ENCODE measurements around the gene SYCP2.
A peak's percentile ranks its signal among the peaks of the same experiment; 100 is the strongest.

Gene SYCP2

GRCh38 chr20:59839400-59839799 is 94.0 kb downstream of the SYCP2 start:
- Histone ChIP-seq H3K79me2 (ENCODE audit: low read length) (no peaks in the 10 kb centered on the region), H3K9me3 (replicated peaks; ENCODE audit: insufficient read depth, low read length) (no peaks in the 10 kb centered on the region), H3K9me2 (replicated peaks; ENCODE audit: insufficient read depth, low read length) (no peaks in the 10 kb centered on the region), H4K20me1 (ENCODE audit: insufficient read depth, low read length) (no peaks in the 10 kb centered on the region), H3K27me3 (replicated peaks; ENCODE audit: insufficient read depth, low read length) (no peaks in the 10 kb centered on the region), H2AFZ (ENCODE audit: low read length) (no peak overlapping the region), H3K4me1 (ENCODE audit: low read length) (peaks cover 20% of the 10 kb centered on the region), H3K9ac (ENCODE audit: low read length) (no peak overlapping the region), H3F3A (ENCODE audit: insufficient read depth, low read length) (peaks cover 10% of the 10 kb centered on the region; the same call in 1 of the 2 replicates), H3K4me2 (ENCODE audit: low read depth, low read length) (no peak overlapping the region), H3K36me3 (replicated peaks; ENCODE audit: insufficient read depth, low read length) (no peaks in the 10 kb centered on the region), H3K4me3 (ENCODE audit: low read length) (no peak overlapping the region), H3K27ac (ENCODE audit: low read length) (no peak overlapping the region)
- no peak for DNase-seq
- TF ChIP-seq EZH2 (optimal IDR thresholded peaks at IDR 0.05; ENCODE audit: low read depth, low read length) = no peak

GRCh38 chr20:59837623-59838394 is 95.6 kb downstream of the SYCP2 start:
- Histone ChIP-seq H3K79me2 (ENCODE audit: low read length) (no peaks in the 10 kb centered on the region), H3K9me2 (replicated peaks; ENCODE audit: insufficient read depth, low read length) (no peaks in the 10 kb centered on the region), H3K4me3 (ENCODE audit: low read length) (peak overlapping the region; percentile 10), H4K20me1 (ENCODE audit: insufficient read depth, low read length) (no peaks in the 10 kb centered on the region), H3K4me1 (ENCODE audit: low read length) (peaks cover 20% of the 10 kb centered on the region), H3K4me2 (ENCODE audit: low read depth, low read length) (peak overlapping the region; percentile 53), H3K9me3 (replicated peaks; ENCODE audit: insufficient read depth, low read length) (no peaks in the 10 kb centered on the region), H2AFZ (ENCODE audit: low read length) (0 out of 2 replicates have a peak overlapping the region, but pooled peaks have one; percentile 8), H3K9ac (ENCODE audit: low read length) (peak overlapping the region; percentile 0; the same call in 1 of the 2 replicates), H3K36me3 (replicated peaks; ENCODE audit: insufficient read depth, low read length) (no peaks in the 10 kb centered on the region), H3K27ac (ENCODE audit: low read length) (peak overlapping the region; percentile 45), H3F3A (ENCODE audit: insufficient read depth, low read length) (peaks cover 10% of the 10 kb centered on the region; the same call in 1 of the 2 replicates), H3K27me3 (replicated peaks; ENCODE audit: insufficient read depth, low read length) (no peaks in the 10 kb centered on the region)
- TF ChIP-seq EZH2phosphoT487 (IDR thresholded peaks at IDR 0.05; ENCODE audit: low read length) = no peak
- TF ChIP-seq EZH2 (optimal IDR thresholded peaks at IDR 0.05; ENCODE audit: low read depth, low read length) = no peak
- peak; percentile 77 for DNase-seq

- Histone ChIP-seq H3K27me3 (replicated peaks; ENCODE audit: insufficient read depth, low read length) (no peaks in the 10 kb centered on the region), H3K79me2 (ENCODE audit: low read length) (no peaks in the 10 kb centered on the region), H2AFZ (ENCODE audit: low read length) (no peak overlapping the region), H3K36me3 (replicated peaks; ENCODE audit: insufficient read depth, low read length) (no peaks in the 10 kb centered on the region), H4K20me1 (ENCODE audit: insufficient read depth, low read length) (no peaks in the 10 kb centered on the region), H3K4me1 (ENCODE audit: low read length) (peaks cover 20% of the 10 kb centered on the region), H3K9ac (ENCODE audit: low read length) (no peak overlapping the region), H3K4me3 (ENCODE audit: low read length) (no peak overlapping the region), H3K4me2 (ENCODE audit: low read depth, low read length) (no peak overlapping the region), H3K9me2 (replicated peaks; ENCODE audit: insufficient read depth, low read length) (no peaks in the 10 kb centered on the region), H3F3A (ENCODE audit: insufficient read depth, low read length) (peaks cover 10% of the 10 kb centered on the region; the same call in 1 of the 2 replicates), H3K27ac (ENCODE audit: low read length) (no peak overlapping the region), H3K9me3 (replicated peaks; ENCODE audit: insufficient read depth, low read length) (no peaks in the 10 kb centered on the region)
- TF ChIP-seq EZH2 (optimal IDR thresholded peaks at IDR 0.05; ENCODE audit: low read depth, low read length) (no peak), EZH2phosphoT487 (IDR thresholded peaks at IDR 0.05; ENCODE audit: low read length) (no peak), CTCF (IDR thresholded peaks at IDR 0.05; ENCODE audit: low read length) (no peak)
- DNase-seq = no peak
Measured at GRCh38 chr20:59836767-59837166, 96.7 kb downstream of the SYCP2 start.

- Histone ChIP-seq H3K9me2 (replicated peaks; ENCODE audit: insufficient read depth, low read length) (no peaks in the 10 kb centered on the region), H4K20me1 (ENCODE audit: insufficient read depth, low read length) (no peaks in the 10 kb centered on the region), H3K4me3 (ENCODE audit: low read length) (no peak overlapping the region), H2AFZ (ENCODE audit: low read length) (no peak overlapping the region), H3K79me2 (ENCODE audit: low read length) (no peaks in the 10 kb centered on the region), H3K9me3 (replicated peaks; ENCODE audit: insufficient read depth, low read length) (no peaks in the 10 kb centered on the region), H3K4me2 (ENCODE audit: low read depth, low read length) (no peak overlapping the region), H3K27me3 (replicated peaks; ENCODE audit: insufficient read depth, low read length) (no peaks in the 10 kb centered on the region), H3K36me3 (replicated peaks; ENCODE audit: insufficient read depth, low read length) (no peaks in the 10 kb centered on the region), H3K4me1 (ENCODE audit: low read length) (peaks cover 20% of the 10 kb centered on the region), H3K27ac (ENCODE audit: low read length) (no peak overlapping the region), H3K9ac (ENCODE audit: low read length) (no peak overlapping the region), H3F3A (ENCODE audit: insufficient read depth, low read length) (peaks cover 10% of the 10 kb centered on the region; the same call in 1 of the 2 replicates)
- no peak for DNase-seq
- TF ChIP-seq EZH2phosphoT487 (IDR thresholded peaks at IDR 0.05; ENCODE audit: low read length) = no peak
- no peak for TF ChIP-seq CTCF (IDR thresholded peaks at IDR 0.05; ENCODE audit: low read length)
Measured at GRCh38 chr20:59835448-59836395, 97.7 kb downstream of the SYCP2 start.
